Astrocyte of the cerebellum (primary cell): ENCODE data around the gene DNMT3A.

Experiments
- DNase-seq: peaks from one replicate; pipeline ENCODE4 v3.0.0-alpha.2; 2011; ENCODE audit warnings: low read depth
- H3K4me3 ChIP-seq: 2 replicates; pipeline ENCODE4 v1.5.1; 2011; ENCODE audit warnings: mild to moderate bottlenecking, low read depth, low read length, moderate library complexity
- in situ Hi-C: cut with HindIII; loops from 2 replicates; pipeline ENCODE4 v1.10.0; 2017; ENCODE audit warnings: low sequenced_read_pairs
- TF ChIP-seq, protein P1 (sequence below): IDR thresholded peaks from 2 replicates; pipeline ENCODE4 v1.5.1; 2012; ENCODE audit warnings: low read length, low read depth, moderate library complexity, mild to moderate bottlenecking; ENCODE audit errors: missing control alignments

Gene DNMT3A

DNA sequence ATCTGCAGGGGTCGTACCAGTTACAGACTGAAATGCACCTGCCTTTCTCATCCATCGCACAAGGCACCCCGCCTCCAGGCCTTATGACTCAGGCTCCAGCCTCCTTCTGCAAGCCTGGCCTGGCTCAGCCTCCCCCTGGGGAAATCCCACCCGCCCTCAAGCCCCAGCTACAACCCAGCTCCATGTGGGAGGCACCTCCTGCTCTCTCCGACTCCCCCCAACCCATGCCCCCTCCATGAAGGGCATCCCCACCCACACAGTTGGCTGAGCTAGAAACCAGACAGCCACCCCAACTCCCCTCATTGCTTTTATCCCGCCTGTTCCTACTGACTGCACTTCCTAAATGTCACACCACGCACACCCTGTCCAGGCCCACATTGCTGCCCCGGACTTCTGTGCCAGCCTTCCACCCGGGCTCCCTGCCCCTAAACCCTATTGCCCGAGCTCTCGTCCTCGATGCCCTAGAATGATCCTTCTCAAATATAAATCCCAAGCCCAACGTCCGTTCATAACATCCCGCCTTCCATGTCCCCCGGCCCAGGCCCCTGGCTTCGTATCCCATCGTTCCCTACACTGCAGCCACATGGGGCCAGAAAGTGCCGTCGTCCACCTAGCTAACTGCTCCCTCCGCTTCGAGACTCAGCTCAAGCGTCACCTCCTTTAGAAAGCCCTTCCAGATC lies 9.9 kb downstream of the DNMT3A start:
- TF ChIP-seq, protein P1, sequence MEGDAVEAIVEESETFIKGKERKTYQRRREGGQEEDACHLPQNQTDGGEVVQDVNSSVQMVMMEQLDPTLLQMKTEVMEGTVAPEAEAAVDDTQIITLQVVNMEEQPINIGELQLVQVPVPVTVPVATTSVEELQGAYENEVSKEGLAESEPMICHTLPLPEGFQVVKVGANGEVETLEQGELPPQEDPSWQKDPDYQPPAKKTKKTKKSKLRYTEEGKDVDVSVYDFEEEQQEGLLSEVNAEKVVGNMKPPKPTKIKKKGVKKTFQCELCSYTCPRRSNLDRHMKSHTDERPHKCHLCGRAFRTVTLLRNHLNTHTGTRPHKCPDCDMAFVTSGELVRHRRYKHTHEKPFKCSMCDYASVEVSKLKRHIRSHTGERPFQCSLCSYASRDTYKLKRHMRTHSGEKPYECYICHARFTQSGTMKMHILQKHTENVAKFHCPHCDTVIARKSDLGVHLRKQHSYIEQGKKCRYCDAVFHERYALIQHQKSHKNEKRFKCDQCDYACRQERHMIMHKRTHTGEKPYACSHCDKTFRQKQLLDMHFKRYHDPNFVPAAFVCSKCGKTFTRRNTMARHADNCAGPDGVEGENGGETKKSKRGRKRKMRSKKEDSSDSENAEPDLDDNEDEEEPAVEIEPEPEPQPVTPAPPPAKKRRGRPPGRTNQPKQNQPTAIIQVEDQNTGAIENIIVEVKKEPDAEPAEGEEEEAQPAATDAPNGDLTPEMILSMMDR, result no peak
- DNase-seq, result no peak
- in situ Hi-C loops, result no loop called here
- no peak overlapping the region for H3K4me3 ChIP-seq

DNA sequence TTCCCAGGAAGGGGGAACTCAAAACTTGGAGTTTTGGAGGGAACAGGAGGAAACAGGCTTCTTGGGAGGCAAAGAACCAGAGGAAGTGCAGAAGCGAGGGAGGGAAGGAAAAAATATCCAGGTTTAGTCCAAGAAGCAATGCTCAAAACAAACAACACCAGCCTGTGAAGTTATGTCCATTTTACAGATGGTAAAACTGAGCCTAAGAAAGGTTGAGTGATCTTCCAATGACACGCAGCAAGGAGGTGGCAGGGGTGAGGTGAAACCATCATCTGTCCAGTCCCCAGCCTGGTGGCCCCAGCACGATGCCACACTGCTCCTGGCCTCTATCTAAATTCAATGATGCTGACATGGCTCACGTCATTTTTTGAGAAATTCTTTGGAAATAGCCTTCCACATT lies 10.8 kb downstream of the DNMT3A start:
- no peak for DNase-seq
- in situ Hi-C loops, result no loop called here
- TF ChIP-seq, protein P1, result no peak
- no peak overlapping the region for H3K4me3 ChIP-seq

DNA sequence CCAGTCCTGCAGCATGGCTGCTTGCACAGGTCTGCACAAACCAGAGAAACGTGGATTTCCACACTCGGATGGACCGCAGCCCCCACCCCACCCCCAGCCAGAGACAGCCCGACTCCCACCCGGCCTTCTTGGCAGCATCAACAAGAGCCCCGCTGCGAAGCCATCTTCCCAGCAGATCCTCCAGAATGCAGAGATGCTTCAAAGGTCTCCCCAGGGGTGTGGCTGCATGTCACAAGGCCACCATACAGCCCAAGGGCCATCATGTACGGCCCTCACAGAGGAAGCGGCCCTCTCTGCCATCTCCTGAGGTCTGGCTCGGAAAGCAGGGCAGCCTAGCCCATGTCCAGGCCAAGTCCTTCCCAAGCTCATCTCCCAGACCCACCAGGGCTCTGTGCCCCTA lies 11.5 kb downstream of the DNMT3A start:
- no peak overlapping the region for H3K4me3 ChIP-seq
- no peak for DNase-seq
- TF ChIP-seq, protein P1, result no peak
- in situ Hi-C loops, result no loop called here

DNA sequence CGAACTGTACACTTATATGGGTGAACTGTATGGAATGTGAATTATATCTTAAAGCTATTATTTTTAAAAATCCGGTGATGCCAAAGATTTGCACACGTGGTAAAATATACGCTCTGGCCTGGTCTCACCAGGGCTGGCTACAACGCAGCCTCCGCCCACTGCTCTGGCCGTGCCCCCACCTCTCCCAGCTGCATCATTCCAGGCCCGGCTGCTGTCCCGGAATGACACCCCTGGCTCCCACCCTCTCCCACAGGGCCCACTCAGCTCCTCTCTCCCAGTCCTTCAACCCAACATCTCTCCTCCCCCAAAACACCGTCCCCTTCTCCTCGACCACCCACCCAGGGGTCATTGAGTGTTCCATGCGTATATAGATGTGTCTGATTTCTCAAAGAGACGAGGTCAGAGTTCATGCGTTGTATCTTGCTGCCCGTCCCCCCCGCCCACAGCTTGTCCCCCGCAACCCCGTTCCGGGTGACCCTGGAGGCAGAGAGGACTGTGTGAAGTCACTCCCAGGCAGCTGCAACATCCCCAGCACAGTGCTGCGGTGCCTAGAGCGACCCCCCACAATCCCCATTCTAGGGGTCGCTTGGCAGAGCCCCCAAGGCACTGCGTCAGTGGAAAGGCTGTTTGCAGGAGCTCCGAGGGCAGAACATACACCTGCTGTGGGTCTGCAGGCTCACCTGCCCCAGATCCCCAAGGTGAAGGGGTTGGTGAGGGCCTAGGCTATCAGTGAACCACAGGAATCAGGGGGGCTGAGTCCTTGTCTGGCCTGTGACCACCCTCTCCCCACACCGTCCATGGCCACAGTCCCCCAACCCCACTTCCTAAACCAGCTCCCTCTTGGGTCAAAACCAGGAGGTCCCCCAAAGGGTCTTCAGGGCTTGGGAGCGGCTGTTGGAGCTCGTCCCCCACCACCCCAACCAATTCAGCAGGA lies 13.3 kb downstream of the DNMT3A start:
- TF ChIP-seq, protein P1, result no peak
- DNase-seq, result no peak
- in situ Hi-C loops, result no loop called here
- no peak overlapping the region for H3K4me3 ChIP-seq

DNA sequence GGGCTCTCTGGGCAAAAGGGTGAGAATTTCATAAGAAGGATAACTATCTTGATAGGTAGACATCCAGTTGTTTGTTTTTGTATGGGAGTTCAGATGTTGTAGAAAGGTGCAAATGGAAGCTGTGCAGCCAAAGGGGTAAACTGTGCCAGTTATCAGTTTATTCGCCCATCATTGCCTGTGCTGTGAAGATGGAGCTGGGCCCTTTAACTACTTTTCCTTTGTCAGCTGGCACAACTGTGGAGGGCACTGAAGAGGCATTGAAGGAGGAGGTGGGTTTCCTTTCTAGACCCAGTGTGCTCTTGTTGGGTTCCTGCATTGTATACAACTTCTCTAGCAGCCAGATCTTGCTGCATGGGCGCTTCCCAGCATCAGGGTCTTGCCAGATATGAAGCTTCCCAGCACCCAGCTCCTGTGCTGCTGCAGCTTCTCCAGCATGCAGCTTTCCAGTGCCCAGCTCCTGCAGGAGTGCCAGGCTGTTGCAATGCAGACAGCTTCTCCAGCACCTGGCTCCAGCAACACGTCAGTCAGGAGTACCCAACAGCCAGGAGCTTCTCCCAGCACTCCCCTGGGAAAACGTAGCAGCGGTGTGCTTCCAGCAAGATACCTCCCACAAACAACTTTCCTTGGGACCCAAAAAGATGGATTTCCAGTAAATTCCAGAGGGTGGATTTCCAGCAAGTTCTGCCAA lies 15.3 kb downstream of the DNMT3A start:
- DNase-seq, result no peak
- in situ Hi-C loops, result no loop called here
- TF ChIP-seq, protein P1, result no peak
- H3K4me3 ChIP-seq, result no peak overlapping the region

DNA sequence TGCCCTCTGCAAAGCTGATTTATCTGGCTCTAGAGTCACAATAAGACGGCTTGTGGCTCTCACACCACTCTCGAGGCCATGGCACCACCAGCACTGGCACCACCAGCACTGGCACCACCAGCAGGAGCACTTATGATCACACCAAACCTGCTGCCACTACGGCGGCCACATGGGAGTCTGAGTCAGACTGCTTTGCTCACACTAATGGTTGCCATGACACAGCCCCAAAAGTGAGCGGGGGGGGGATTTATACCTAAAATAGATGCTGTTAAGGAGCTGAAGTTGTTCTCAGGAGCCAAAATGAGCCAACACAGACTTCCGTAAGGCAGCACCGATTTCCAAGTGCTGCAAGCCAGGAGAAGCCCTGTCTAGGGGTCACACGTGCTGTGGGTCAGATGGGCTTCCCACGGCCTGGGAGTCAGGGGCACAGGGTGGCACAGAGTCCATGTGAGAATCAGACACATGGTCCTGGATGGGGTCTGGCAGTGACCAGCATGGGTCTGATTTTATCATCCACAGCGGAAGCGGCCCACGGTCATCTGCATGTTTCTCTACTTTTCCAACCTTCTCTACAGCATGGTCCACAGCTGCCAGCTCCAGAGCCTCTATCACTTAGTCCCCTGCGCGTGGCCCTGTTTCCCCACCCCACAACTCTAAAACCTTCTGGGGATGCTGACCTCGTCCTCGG lies 16.7 kb downstream of the DNMT3A start:
- TF ChIP-seq, protein P1, result no peak
- in situ Hi-C loops, result no loop called here
- no peak overlapping the region for H3K4me3 ChIP-seq
- DNase-seq, result no peak
